Brain pericyte (primary cell): ENCODE measurements around the gene TUBGCP3.
"Not testable (repeated sequence)": the region's sequence is repeated elsewhere in the genome, so short reads cannot be mapped to it uniquely, and the experiment has no call there.

ENCODE experiments used
- DNase-seq: peaks from one replicate; pipeline ENCODE4 v3.0.0-alpha.2; 2012; ENCODE audit warnings: low read depth, low spot score

The TUBGCP3 gene

DNA sequence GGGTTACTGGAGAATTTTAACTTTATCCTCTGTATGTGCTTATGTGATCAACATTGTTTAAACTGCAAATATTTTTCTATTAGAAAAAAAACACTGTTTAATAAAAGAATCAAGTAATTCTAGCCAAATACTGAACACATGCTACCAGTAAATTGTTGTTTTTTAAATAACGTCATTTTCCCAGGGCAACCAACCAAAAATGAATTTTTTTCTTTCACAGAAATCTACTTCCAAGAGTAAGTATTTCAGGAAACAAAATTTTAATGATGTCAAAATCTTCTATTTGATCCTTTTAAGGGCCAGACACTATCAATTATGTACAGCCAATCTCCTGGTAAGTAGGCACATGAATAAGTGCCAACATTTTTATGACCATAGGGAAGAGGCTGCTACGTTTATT, 57.1 kb downstream of the TUBGCP3 start:
- no peak for DNase-seq

DNA sequence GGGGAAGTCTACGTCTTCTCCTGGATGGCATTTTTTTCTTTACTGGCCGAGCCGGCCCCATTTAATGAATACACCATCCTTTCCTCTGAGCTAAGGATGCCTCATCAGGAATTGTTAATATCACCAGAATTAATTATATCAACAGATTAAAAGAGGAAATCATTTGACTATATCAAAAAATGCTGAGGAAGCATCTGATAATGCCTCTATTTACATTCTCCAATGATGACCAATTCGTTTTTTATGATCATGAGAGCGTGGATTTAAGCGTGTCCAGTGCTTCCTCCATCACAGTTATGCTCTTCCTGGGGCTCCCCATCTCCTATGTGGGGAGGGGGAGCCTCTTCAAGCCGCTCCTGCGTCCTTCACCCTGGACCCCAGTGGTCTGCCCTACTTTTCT, 58.7 kb downstream of the TUBGCP3 start:
- no peak for DNase-seq

GRCh38 chr13:112526146-112526853, 61.7 kb downstream of the TUBGCP3 start:
- DNase-seq: no peak

- no peak for DNase-seq
Observed at GRCh38 chr13:112525356-112525945, 62.5 kb downstream of the TUBGCP3 start.

DNA sequence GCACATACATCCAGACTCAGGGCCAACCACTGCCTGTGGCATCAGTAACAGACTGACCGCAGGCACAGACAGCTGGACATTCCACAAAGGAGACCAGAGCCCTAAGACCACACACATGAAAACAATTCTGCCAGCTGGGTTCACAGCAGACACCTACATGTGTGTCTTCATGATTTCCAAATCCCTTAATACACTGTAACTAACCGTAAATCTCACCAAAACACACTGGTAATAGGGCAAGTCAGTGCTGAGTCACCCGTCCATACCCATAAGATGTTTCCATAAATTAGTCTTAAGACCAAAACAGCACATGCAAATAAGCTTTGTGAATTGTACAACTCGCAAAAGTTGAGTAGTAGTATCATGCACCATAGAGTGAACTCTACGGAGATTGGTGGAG, 65.4 kb downstream of the TUBGCP3 start:
- no peak for DNase-seq

DNA sequence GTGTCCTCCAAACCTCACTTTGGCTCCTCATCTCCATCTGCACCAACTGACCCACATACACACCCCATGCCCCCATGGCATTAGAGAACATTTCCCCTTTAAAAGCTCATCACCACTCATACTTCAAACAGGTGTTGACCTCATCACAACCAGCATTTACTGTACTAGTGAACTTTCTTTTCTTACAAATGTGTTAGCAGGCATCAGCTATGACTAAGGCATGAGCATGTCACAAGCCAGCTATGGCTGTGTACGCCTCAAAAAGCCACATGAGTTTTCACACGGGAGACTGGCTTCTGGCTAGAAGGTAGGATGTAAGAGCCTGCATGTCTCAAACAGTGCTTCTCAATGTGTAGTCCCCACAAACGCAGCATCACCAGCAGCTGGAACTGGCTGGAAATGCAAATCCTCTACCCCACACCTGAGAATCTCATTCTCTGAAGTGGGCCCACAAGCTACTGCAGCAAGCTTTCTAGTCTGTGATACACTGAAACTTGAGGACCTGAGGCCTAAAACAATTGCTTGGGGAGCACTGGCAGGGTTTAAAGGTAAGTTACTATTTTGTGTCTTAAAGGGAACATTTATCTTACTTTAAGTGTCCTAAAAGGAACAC, 66.8 kb downstream of the TUBGCP3 start:
- no peak for DNase-seq

- no peak for DNase-seq
Observed at GRCh38 chr13:112519517-112520060, 68.4 kb downstream of the TUBGCP3 start.

DNA sequence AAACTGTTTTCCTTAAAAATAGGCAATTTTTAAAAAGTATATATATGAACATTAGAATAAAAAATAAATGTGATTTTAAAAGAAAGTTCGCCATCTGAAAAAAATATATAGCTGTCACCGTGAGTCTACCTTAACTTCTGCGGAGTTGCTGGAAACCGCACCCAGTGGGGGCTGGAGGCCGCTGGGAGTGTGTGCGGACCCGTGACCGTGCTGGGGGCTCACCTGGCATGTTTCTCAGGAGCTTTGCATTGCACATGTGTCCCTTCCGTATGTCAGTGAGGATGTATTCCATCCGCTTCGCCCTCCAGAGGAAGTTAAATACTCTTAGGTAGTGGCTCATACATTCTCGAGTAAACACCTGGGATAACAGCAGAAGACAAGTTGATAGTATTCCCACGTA, 71.7 kb downstream of the TUBGCP3 start:
- no peak for DNase-seq

GRCh38 chr13:112513761-112514160, 74.2 kb downstream of the TUBGCP3 start:
- DNase-seq: no peak

GRCh38 chr13:112510987-112511685, 76.8 kb downstream of the TUBGCP3 start:
- no peak for DNase-seq

DNA sequence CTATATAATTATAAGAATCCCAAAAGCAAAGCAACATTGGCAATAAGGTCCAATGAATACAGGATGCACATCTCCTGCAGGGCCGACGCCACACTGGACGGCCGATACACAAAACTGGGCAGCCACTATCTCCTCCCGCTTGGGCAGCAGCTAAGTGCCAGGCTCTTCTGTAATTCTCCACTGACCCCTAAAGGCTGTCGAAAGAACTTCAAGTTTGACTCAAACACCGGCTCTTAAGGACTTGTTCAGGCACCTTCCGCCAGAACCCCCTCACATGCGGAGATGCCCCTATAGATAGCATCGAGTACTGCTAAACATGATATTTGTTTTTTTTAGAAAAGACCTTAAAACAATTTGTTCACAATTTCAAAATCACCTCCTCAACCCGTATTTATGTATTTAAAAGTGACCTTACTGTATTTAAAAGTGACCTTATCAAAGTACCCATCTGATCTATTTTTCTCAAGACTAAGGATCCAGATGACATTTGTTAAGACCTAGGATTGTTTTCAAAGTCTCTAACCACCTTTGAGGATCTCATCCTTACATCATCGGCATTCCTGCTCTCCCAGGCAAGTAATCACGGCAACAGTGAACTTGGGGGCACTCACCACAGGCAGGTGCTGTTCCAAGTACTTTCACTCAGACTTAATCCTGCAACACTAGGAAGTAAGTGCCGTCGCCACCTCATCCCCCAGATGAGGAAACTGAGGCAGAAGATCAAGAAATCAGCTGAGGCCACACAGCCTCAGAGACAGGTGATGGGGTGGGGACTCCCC, 77.8 kb downstream of the TUBGCP3 start:
- DNase-seq: no peak

DNA sequence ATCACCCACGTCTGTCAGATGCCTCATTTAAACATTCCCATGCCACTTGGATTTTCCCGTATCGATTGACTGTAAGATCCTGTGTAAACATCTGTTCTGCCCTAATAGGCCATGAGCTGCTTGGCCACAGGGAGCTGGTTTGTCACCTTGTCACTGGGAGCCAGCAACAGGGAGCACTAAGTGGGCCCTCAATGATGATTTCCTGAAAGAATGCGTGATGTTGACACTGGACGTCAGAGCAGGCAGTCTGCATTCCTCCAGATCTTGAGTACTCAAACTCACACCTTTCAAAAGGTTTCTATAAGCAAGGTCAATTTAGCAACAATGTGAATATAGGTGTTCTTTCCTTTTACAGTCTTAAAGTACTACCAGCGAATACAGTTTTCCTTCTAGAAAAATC, 78.8 kb downstream of the TUBGCP3 start:
- no peak for DNase-seq

DNA sequence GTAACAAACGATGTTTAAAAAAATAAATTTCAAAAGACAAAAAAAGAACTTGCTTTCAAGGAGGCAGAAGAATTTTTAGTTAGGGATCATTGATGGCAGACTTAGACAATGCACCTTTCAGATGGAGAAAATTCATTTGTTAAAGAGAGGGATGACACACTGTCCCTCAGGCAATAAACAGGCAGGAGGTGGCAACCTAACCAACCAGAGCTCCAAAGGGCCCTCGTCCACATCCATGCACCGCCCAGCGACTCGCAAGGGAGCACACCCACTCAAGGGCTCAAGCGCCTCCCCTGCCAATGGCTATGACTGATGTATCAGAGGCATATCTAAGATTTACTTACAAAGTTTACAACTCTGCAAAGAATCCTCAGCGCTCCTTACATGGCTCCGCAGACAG, 81.9 kb downstream of the TUBGCP3 start:
- no peak for DNase-seq

- DNase-seq: no peak
Observed at GRCh38 chr13:112496166-112496565, 91.8 kb downstream of the TUBGCP3 start.

DNA sequence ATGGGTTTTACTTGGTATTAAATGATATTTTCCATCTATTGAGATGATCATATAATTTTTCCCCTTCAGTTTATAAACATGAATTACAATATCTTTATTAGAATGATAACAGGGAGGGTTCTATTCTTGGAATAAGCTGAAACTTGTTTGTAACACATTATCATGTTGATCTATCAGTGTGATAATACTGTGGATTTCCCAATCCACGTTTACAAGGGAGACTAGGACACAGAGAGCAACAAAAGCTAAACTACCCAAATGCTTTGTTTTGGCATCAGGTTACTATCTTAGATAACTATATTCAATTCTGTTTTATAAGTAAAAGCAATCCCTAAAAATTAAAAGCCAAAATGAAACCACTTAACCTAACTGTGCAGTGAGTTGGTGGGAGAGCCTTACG, 92.5 kb downstream of the TUBGCP3 start:
- DNase-seq: no peak

DNA sequence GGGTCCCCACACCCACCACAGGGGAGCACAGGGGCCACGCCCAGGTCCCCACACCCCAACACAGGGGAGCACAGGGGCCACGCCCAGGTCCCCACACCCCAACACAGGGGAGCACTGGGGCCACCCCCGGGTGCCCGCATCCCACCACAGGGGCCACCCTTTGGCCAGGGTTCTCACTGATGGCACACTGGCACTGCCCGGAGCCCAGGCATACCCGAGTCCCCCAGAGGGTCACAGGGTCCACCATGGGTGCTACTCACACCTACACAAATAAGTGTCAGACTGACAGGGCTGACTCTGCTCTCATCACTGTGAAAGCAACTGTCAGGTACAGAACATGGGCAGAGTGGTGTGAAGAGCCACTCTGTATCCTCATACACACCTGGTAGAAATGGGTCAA, 98.8 kb downstream of the TUBGCP3 start:
- no peak for DNase-seq

DNA sequence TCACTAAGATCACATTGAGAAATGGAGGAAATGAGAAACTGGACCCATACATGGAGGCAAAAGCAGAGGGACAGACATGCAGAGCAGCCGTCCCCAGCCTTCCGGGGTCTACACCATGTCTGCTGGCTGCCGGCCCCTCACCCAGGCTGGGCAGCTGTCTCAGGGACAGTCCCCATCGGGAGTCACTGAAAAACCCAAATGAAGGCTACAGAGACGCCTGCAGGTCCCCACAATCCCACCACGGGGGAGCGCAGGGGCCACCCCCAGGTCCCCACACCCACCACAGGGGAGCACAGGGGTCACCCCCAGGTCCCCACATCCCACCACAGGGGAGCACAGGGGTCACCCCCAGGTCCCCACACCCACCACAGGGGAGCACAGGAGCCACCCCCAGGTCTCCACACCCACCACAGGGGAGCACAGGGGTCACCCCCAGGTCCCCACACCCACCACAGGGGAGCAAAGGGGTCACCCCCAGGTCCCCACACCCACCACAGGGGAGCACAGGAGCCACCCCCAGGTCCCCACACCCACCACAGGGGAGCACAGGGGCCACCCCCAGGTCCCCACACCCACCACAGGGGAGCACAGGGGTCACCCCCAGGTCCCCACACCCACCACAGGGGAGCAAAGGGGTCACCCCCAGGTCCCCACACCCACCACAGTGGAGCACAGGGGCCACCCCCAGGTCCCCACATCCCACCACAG, 99.5 kb downstream of the TUBGCP3 start:
- DNase-seq: not testable (repeated sequence)

DNA sequence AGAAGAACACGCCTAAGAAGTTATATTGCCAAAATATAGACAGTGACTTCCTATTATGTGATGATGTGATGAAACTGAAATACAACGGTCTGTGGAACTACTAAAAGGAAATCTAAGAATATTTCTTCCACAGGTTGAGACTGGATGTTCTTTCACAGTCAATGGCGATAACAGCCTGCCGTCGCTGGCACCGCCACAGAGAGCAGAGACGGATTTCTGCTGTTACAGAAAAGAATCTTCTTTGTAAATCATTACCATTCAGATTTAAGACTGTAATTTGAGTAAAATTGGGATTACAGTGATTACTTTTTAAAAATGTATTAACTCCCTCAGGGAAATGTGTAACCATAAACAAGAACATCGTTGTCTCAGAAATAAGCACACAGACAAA, 100.8 kb downstream of the TUBGCP3 start:
- no peak for DNase-seq

GRCh38 chr13:112486386-112487126, 101.4 kb downstream of the TUBGCP3 start:
- no peak for DNase-seq

- not testable (repeated sequence) for DNase-seq
Observed at GRCh38 chr13:112485814-112486213, 102.1 kb downstream of the TUBGCP3 start.
